ENCODE results near the gene IRF2BPL. TPM values are rescaled to one million over a fixed set of nuclear protein-coding genes. Genes with fewer than 3 reads are reported as not detected.

The IRF2BPL gene
- total RNA-seq, 1 experiment from 2014 or later: 27.6 TPM

- DNase-seq (ENCODE audit: low read depth): no peak
Measured at GRCh38 chr14:76987956-76988520, 40.5 kb downstream of the IRF2BPL start.

GRCh38 chr14:76986231-76986565 lies 42.3 kb downstream of the IRF2BPL start:
- no peak for DNase-seq (ENCODE audit: low read depth)

GRCh38 chr14:76985540-76986230 lies 42.8 kb downstream of the IRF2BPL start:
- DNase-seq (ENCODE audit: low read depth): no peak

DNA sequence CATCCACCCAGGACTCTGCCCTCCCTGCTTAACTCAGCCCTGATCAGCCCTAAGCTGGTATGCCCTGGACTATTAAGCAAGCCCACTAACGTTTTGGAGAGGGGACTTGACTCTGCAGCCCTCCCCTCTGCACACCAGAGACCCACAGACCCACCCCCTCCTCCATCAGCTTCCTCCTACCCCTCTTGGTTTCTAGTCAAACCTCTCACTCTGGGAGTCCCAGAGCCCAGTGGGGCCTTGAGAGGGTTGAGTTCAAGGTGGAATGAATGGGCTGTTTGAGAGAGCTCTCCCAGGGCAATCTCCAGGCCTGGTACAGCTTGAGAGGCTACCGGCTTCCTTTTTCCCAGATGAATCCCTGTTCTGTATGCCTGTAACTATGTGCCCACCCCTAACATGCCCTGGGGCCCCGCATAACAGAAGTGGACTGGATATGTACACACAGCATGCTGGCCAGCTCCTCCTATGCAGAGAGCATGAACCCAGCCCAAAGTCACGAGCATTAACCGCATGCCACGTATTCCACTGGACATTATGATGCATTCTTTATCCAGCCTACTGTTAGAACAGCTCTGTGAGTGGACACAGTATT lies 43.6 kb downstream of the IRF2BPL start:
- DNase-seq (ENCODE audit: low read depth): no peak

- DNase-seq (ENCODE audit: low read depth): no peak
Measured at GRCh38 chr14:76984297-76984696, 44.2 kb downstream of the IRF2BPL start.

- DNase-seq (ENCODE audit: low read depth): no peak
Measured at GRCh38 chr14:76981670-76982069, 46.8 kb downstream of the IRF2BPL start.

- DNase-seq (ENCODE audit: low read depth): no peak
Measured at GRCh38 chr14:76977793-76978720, 50.5 kb downstream of the IRF2BPL start.

- no peak for DNase-seq (ENCODE audit: low read depth)
Measured at GRCh38 chr14:76976240-76977005, 52.1 kb downstream of the IRF2BPL start.

DNA sequence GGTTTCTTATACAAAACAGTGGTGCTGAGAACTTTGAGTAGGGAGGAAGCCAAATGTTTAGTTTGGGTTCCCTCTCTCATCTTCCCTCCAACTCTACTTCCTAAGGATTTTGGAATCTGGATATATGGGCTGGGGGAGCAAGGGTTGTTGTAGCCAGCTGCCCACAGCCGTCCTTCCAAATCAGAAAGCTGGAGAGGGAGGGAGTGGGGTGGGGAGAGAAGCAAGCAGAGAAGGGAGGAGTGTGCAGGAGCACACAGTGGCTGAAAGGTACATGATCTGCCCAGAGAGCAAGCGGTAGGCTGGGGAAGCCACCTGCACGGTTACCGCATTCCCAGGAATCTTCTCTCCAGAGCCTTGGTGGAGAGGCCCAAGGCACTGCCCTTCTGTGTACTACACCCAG lies 52.7 kb downstream of the IRF2BPL start:
- no peak for DNase-seq (ENCODE audit: low read depth)

GRCh38 chr14:76975051-76975450 lies 53.5 kb downstream of the IRF2BPL start:
- no peak for DNase-seq (ENCODE audit: low read depth)

Other genes starting within 250 kb of the IRF2BPL start
- 3.5 and 6.3 TPM in 2 replicates for gene ANGEL1, start 215.8 kb downstream of the IRF2BPL start, total RNA-seq (2014; rRNA removed; shearing (Covaris generic))
- not detected in 2 replicates for gene LRRC74A, start 202.3 kb downstream of the IRF2BPL start, total RNA-seq (2014; rRNA removed; shearing (Covaris generic))
- 10.4 and 12.9 TPM in 2 replicates for gene CIPC, start 69.5 kb upstream of the IRF2BPL start, total RNA-seq (2014; rRNA removed; shearing (Covaris generic))
- 0.10 TPM in 1 of 2 replicates, not detected in the other for gene ZDHHC22, start 113.1 kb upstream of the IRF2BPL start, total RNA-seq (2014; rRNA removed; shearing (Covaris generic))
- gene TMEM63C, start 153.1 kb upstream of the IRF2BPL start, total RNA-seq (2014; rRNA removed; shearing (Covaris generic)): not detected in 2 replicates
- not detected in 2 replicates for gene NGB, start 242.5 kb upstream of the IRF2BPL start, total RNA-seq (2014; rRNA removed; shearing (Covaris generic))

Measured in HT1080 (cell line).